TTC549 (cell line): ENCODE results near the gene RCSD1.

Experiments used
- FAIRE-seq: peaks from 2 replicates; lab custom pipeline; 2012; peaks lifted over from hg19 to GRCh38; lab: Jason Lieb, UNC

RCSD1 gene

DNA sequence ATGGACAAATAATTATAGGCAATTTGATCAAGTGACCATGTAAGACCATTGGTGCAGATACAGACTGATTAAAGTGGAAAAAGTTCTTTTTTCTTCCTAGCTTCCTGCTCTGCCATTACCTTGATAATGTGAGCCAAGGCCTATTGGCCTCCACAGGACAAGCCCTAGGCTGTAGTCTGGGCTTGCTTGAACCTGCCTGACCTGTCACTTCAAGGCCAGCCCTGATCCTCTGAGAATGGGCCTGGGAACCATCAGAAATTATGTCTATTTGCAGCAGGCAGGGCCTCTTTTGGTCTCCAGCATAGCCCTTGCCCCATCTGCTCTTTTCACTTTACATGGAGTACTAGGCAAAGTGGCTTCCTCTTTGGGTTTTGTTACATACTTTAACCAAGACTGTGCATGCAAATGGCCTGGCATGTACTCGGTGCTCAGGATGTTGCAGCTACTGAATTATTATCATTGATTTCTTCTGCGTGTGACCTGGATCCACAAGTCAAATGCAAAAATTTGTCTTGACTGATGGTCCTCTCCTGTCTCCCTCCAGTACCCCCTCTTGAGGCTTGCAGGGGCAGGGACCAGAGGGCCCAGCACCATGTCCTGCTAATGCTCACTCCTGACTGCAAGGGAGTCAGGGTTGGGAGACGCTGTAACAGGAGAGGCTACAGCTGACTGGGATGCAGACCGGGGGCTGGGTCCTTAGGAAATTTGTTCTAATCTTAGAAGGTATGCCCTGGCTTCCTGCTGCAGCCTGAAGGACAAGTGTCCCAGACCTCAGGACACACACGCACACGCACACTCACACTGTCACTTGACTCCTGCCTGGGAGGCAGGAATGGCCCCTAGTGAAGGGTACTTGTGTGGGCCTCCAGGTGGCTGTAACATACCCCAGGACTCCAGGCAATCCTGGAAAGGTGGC, 39.4 kb downstream of the RCSD1 start:
- FAIRE-seq: no peak

DNA sequence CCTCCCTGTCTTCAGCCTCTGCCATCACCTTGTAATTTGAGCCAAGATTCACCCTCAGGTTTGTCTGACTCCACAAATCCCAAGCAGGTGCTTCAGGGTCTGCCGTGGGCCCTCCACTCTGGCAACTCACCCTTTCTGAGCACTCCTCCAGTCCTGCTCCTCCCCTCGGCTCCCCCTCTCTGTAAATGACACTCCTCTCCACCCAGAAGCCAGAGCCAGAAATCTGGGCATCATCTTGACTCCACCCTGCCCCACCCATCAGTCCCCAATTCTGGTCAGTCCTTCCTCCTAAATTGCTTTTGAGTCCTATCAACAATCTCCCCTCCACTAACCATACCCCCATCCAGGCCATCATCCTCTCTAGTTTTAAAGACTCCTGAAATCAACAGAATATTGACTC, 40.5 kb downstream of the RCSD1 start:
- no peak for FAIRE-seq

DNA sequence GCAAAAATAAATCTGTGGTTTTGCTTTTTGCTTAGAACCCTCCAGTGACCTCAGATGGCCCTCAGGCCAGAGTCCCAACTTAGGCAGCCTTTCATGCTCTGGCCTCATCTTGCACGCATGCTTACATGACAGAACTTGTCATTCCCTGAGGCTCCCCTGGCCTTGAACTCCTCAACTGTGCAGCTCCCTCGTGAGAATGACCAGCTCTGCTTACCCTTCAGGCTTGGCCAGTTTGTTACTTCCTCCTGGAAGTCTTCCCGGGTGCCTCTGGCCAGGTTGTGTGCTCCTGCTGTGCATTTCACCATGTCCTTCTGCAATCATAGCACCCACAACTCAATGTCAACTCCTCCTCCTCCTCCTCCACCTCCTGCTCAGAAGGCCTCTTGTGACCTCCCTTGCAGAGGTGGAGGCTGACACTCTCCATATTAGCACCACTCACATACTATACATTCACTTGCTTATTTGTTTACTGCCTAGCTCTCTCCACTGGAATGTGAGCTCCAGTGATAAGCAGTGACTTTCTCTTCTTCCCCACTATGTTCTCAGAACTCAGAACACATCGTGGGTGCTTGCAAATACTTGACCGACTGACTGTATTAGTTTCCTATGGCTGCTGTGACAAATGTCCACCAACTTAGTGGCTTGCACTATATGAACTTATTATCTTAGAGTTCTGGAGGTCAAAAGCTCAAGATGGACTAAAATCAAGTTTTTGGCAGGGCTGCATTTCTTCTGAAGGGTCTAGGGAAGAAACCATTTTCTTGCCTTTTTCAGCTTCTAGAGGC, 41.9 kb downstream of the RCSD1 start:
- FAIRE-seq: no peak

DNA sequence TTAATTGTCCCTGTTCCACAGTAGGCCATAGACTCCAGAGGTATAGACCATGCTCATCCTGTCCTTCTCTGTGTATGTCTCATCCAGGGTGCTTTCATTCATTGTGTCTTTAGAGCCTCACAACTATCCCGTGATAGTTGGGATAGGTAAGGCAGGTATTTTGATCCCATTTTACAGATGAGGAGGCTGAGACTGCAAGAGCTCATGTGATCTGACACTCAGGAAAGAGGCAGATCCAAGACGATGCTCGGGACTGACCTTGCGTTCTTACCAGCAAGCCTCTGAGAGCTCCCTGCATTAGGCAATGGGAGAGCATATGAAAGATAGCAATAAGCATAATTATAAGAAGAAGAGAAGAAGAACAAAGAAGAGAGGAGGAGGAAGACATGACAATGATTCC, 42.8 kb downstream of the RCSD1 start:
- no peak for FAIRE-seq

DNA sequence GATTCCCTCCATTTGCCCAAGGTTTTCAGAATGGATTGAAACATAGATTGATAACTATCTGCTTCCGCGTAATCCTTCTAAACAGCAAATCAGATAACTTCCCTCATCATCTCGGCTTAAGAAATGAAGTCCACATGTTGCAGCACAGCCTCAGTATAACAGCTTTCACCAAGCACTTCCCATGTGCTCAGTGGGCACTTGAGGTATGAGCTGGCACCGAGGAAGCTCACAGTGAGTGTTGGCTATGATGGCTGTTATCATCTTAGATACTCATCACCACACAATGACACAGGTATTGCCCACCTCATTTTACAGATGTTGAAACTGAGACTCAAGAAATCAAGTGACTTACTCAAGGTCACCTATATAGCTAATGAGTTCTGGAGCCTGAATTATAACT, 43.2 kb downstream of the RCSD1 start:
- FAIRE-seq: no peak

DNA sequence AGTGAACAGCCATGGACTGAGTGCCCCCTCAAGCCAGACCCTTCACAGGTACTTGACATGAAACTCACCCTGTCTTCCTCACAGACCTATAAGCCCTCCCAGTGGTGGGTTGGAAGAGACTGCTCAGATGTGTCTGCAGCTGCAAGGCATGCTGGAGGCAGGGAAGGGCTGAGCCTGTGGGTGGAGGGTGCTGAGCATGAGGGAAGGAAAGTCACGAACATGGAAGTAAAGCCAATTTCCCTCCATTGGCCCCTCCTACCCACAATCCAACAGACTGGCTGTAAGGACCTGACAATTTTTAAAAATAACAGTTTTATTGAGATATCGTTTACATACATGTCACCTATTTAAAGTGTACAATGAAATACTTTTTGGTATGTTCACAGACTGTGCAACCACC, 44.1 kb downstream of the RCSD1 start:
- no peak for FAIRE-seq

DNA sequence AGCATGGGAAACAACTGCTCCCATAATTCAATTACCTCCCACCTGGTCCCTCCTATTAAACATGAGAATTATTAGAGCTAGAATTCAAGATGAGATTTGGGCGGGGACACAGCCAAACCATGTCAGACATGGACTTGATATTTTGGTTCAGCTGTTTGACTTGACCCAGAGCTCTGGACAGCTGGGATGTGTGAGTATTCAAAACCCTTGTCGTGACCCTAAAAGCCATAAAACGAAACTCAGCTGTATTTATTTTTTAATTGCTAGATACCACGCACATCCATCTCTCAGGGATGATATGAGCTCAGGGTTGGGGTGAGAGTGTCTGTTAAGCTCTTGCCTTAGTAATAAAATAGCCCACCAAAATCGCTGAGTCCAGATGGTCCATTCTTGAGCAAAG, 45.4 kb downstream of the RCSD1 start:
- FAIRE-seq: no peak

DNA sequence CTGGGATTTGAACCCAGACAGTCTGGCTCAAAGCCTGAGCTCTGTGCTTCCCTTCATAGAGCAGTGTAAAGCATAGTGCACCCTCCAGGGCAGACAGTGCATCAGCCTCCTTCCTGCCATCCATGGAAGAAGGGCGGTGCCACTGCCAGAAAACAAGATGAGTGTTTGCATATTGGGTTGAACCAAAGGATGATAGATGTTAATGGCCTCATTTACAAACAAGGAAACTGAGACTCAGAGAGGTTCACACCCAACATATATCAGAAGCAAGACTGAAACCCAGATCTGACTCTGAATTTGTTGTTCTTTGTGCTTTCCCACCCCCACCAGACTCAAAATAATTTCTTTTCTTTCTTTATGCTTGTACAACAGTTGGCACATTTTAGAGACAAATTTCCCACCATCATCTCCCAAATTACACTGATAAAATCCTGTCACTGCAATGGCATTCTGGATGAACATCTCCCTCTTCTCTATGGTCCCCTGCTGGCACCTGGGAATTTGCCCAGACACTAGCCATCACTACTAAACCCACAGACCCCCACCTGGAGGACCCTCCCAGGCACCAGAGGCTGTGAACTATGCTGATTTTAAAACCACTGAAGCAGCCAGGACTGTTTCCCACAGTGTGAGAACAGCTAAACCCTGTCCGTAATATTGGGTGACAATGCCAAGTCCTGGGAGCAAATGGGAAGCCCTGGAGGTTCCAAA, 46.3 kb downstream of the RCSD1 start:
- FAIRE-seq: no peak

DNA sequence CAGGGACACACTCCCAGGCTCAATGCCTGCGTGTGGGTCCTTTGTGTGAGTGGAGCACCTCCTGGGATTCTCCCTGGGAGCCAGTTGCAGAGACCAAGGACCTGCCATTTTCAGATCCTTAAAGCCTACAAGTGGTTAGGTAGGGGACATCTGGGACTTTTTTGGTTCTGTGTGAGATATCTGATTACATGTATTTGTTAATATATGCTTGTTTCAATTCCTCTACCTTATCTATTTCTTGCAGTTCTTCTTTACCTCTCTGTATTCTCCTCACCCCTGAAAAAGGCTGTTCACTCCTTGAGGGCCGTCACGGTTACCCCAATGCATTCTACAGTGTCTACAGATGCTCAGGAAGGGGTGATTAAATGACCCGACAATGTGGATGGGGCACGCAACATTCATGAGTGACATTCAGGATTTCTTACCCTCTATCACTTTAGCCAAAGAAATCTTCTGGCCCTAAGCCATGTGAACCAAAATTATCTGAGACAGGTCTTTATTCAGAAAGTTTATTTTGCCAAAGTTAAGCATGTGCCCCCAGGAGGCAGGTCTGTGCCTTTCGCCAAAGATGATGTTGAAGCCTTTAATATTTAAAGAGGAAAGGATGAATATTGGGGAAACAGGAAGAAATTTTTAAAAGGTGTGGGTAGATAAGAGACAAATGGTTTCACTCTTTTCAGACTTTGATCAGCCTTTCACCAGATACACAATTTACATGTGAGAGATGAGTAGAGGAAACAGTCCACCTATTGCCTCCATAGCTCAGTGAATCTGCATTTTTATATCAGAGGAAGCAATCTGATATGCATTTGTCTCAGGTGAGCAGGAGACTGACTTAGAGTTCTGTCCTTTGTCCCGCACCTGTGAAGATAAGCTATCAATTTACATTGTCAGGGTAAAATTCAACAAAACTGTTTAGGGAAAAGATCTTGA, 47.1 kb downstream of the RCSD1 start:
- FAIRE-seq: no peak

DNA sequence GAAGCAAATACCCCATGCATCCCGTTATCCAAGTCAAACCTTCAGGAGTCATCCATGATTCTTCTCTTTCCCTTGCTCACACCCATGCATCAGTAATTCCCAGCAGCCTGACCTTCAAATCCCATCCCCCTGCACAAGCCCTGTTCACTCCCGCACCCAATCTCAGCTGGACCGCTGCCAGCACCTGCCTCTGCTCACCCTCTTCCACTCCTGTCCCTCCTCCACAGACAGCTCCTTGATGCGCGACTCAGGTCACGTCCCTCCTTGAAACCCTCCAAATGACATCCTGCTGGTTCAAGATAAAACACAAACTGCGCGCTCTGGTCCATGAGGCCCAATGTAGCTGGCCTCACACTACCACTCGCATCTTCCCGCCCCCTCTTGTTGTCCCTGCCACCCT, 48.4 kb downstream of the RCSD1 start:
- FAIRE-seq: no peak

DNA sequence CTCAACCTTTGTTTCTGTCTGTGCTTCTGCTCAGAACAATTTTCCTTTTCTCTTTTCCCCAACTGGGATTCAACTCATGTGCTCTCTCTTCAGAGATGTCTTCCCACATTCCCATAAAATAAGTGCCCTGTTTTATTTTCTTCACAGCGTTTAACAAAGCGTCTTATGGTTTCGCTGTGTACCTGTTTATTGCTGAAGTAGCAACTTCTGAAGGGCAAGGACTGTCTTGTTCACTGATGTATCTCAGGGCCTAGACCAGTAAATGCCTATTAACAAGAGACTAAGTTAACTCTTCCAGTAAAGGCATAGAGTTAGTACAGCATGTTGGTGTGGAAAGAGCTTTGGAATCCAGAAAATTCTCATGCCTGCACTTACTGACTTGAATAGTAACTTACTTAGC, 48.8 kb downstream of the RCSD1 start:
- FAIRE-seq: no peak

DNA sequence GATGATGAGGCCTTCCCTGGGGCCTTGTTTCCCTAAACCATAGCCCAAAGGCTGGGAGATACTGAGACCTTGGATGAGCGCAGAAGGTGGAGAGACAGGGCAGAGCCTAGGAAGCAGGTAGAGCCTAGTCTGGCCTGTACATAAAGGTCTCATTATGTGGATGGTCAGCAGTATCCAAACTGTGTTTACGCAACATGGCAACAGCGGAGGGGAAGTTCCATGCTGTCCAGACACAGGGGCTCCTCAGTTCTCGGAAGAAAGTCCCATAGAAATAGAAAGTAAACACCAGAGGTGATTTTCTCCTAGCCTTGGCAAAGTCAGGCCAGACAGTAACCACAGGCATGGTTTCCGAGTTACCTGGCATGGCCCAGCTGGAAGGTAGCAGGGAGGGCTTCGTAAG, 49.7 kb downstream of the RCSD1 start:
- no peak for FAIRE-seq

DNA sequence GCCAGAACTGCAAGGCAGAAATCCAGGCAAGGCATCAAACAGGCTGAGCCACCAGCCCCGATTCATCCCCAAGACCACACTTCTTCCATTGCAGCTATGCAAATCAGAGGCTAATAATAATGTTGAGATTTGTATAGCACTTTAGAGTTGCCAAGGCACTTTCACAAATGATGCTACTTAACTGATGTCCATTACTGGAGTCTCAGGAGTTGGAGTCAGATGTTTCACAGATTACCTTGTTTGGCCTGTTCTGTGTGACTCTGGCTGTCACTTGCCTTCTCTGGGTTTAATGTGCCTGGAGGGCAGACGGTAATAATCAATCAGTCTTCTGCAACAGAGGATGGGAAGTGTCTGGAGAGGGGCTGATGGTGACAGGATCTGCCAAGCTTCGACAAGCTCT, 51.0 kb downstream of the RCSD1 start:
- FAIRE-seq: no peak

DNA sequence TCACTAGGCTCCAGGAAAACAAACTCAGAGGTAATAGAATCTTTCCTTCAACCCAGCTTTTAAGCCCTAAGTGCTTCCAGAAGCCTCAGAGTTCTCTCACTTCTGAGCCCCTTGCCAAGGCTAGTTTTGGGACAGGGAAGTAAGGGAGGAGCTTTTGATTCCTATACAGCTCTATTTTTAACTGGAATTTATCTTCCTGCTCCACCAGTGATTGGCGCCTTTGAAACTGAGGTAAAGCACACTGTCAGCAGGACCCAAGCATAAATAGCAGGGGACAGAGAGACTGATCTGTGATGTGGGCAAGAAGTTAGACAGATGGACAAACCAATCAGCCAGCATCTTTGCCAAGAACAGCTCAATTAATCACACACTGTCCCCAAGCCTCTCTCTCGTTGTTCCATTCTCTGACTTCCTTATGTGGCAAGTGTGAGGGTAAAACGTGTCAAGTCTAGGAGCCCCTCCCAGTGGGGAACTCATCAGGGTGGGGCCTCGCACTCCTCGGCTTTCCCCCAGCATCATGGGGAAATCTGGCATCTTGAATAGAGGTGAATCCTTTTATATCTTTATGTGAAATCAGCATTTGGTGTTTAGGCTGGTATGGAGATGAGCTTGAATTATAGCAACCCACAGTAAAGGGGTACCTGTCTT, 51.5 kb downstream of the RCSD1 start:
- no peak for FAIRE-seq

DNA sequence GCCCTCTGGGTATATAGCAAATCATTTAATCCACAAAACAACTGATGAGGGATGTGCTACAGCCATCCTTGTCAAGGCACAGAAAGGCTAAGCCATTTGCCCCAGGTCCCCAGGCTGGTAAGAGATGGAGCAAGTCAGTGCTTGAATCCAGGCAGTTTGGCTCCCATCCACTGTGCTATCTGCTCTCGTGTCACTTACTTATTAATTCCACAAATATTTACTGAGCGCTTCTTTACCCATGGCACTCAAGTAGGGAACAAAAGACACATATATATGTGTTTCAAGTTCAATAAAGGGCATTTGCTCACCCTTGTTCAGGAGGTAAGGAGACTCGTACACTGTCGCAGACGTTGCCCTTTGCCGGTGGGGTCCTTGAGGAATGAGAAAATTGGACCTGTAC, 53.2 kb downstream of the RCSD1 start:
- no peak for FAIRE-seq

DNA sequence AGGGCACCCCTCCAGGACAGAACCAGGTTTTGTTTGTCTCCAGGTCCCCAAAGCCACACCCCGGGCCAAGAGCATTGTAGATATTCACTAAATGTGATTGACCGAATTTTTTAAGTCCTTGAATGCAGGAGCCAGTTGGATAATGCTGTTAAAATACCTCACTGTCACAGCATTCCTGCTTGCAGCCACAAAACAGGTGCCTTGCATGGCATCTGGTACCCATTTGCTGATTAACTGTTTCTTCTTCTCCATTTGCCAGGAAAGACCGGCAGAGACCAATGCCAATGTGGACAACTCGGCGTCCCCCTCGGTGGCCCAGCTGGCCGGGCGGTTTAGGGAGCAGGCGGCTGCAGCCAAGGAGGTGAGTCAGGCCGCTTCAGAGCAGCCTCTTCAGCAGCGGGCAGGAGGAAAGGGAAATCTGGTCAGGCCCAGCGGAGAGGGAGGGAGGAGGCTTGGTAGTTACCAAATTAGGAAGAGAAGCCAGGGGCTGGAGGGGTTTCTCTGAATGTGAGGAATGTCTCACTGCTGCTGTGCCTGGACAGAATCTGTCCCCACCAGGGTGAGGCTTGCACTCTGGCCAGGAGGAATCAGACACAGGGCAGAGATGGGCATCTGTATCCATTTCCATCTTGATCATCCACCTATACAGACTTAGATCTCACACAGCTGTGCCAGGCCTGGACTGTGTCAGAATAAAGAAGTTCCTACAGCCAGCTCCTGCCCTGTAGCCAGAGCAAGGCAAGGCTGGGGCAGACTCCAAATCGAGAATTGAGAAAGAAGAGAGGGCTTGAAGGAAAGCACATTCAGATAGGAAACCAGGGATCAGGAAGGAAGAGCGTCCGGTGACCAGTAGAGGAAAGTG, 53.8 kb downstream of the RCSD1 start:
- no peak for FAIRE-seq

DNA sequence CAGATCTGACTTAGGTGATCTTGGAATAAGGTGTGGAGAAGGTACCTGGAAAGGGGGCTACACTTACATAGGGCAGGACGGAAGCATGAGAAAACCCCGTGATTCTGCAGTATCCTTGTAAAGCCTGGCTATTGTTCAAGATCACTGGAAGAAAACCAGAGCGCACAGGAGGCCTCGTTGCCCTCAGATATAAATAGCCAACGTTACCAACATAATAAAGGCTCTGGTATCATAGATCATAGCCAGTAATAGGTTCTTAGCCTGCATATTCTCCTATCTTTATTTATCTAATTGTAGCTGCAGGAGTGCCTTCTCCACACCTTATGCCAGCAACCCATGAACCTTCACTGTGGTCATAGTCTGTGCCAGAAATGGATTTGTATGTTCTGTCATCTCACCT, 55.8 kb downstream of the RCSD1 start:
- FAIRE-seq: no peak

DNA sequence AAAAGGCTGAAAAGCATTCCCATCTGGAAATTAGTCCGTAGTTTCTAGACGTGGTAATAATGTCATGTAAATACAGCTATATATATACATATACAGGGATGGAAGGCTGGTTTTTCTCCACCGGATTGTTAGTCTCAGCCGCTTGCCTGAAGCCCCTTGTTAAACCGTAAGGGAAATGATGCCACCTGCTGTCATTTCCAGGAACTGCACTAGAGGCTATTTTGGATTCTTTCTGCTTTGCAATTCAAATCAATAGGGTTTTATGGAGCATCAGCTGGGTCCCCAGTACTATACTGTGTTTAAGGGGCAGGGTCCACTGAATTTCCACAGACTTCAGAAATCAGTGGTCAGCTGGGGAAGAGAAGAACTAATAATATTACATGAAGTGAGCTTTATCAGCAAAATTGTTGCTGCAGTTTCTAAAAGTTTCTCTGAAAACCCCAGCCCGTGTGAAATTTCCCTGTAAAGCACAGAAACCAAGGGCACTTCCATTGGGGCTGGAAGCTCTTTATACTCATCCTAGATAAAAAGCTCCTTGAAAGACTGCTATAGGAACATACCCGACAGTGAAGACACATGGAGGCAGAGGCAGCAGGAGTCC, 58.0 kb downstream of the RCSD1 start:
- peak; percentile 96 for FAIRE-seq

DNA sequence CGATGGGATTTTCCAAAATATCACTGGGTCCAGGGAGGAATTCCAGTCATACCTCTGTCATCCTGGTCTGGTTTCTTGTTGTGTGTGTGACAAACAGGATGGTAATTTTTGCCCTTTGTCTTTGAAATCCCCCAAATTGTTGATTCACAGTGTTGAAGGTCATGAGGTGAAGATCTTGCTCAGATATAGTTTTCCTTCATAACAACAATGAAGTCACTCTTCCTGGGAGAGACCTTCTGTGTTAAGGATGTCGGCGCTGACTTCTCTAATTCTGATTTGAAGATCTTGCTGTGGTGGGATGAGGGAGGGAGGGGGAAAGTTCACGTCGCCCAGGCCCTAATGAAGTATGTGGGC, 59.5 kb downstream of the RCSD1 start:
- FAIRE-seq: no peak

DNA sequence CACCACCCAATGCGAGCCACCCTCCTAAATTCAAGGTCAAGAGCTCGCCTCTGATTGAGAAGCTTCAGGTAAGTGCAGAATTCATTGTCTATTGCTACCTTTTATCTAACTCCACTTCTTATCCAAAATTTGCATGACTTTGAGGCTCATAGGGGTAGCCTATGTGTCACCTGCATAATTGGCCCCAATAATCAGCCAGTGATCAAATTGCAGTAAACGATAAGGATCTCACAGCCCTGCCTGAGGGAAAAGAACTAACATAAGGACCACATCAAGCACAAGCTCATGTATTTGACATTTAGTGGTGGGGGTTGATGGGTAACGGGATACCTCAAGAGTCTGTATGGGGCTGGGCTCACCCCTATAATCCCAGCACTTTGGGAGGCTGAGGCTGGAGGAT, 60.0 kb downstream of the RCSD1 start:
- FAIRE-seq: no peak
